A549 treated with AZD2906 at 1 μM for 4 hours (cell line): ENCODE results near the gene MOB1A. TPM values are rescaled to one million over a fixed set of nuclear protein-coding genes. Genes with fewer than 3 reads are reported as not detected.

Experiments
- total RNA-seq: library from RNA; stranded (reverse); fragments of 200-300 nt; extraction: Qiagen RNA extraction; gene quantifications from 5 replicates; pipeline ENCODE4 v1.2.3, GENCODE V29; 2022

MOB1A gene
- total RNA-seq, result 72.8 to 79.4 TPM (median 78.2 TPM) in 5 replicates

GRCh38 chr2:74178211-74179062 lies at the start of gene MOB1A:
Gene MOB1A (minus strand): TSS chr2:74178879. CDS start chr2:74178674, 205 bp downstream.

GRCh38 chr2:74198461-74199274 lies 20.0 kb upstream of the MOB1A start, which contains the start of gene MTHFD2:
Gene MTHFD2 (plus strand): TSS chr2:74198615. CDS start chr2:74198642, 27 bp downstream.

GRCh38 chr2:74147727-74148456 lies 30.8 kb downstream of the MOB1A start, which contains the start of gene BOLA3:
Gene BOLA3 (minus strand): TSS chr2:74147912. CDS start chr2:74147874, 38 bp downstream.

Other genes starting within 250 kb of the MOB1A start
- gene TET3, start 194.0 kb downstream of the MOB1A start, total RNA-seq, result 8.4 to 10.7 TPM (median 9.9 TPM) in 5 replicates
- gene BOLA3, start 31.0 kb downstream of the MOB1A start, total RNA-seq, result 117 to 140 TPM (median 121 TPM) in 5 replicates
- gene MTHFD2, start 19.7 kb upstream of the MOB1A start, total RNA-seq, result 138 to 150 TPM (median 145 TPM) in 5 replicates
- gene SLC4A5, start 164.5 kb upstream of the MOB1A start, total RNA-seq, result 0.15 to 0.47 TPM (median 0.24 TPM) in 5 replicates
- gene DCTN1, start 201.4 kb upstream of the MOB1A start, total RNA-seq, result 112 to 150 TPM (median 144 TPM) in 5 replicates
- gene C2orf81, start 242.7 kb upstream of the MOB1A start, total RNA-seq, result 2.4 to 3.6 TPM (median 3.2 TPM) in 5 replicates
- gene WDR54, start 242.9 kb upstream of the MOB1A start, total RNA-seq, result 76.9 to 92.7 TPM (median 91.5 TPM) in 5 replicates